ENCODE results near the gene SEC24D.
"Not testable (repeated sequence)": the region's sequence is repeated elsewhere in the genome, so short reads cannot be mapped to it uniquely, and the experiment has no call there.

The SEC24D gene

GRCh38 chr4:118811832-118812231, 24.1 kb downstream of the SEC24D start:
- DNase-seq (ENCODE audit: low spot score): no peak

DNA sequence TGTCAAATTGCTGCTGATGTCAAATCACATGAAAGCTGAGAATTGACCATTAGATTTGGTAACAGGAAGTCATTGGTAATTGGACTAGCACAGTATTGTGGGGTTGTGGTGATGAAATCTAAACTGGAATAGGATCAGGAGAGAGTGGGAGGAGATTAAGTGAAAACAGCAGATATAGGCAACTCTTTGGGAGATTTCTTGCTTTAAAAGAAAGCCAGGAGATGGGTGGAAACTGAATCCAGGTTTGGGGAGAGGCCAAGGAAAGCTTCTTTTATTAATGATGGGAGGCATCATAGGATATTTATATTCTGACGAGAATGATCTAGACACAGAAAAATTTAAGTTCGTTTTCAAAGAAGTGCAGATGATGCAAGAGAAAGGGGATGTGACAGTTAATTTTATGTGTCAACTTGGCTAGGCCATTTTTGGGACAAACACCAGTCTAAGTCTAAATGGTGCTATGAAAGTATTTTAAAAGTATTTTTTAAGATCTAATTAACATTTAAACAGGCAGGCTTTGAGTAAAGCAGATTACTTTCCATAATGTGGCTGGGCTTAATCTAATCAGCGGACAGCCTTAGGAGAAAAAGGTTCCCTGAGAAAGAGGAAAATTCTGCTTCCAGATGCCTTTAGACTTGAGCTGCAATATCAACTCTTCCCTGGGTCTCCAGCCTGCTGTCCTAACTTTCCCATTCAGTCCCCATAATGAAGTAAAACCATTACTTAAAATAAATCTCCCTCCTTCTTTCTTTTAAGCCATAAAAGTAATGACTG, 24.7 kb downstream of the SEC24D start:
- no peak for DNase-seq (ENCODE audit: low spot score)

- DNase-seq (ENCODE audit: low spot score): no peak
Observed at GRCh38 chr4:118807659-118808058, 28.3 kb downstream of the SEC24D start.

- DNase-seq (ENCODE audit: low spot score): no peak
Observed at GRCh38 chr4:118803253-118803652, 32.7 kb downstream of the SEC24D start.

GRCh38 chr4:118801895-118802575, 33.9 kb downstream of the SEC24D start:
- no peak for DNase-seq (ENCODE audit: low spot score)

DNA sequence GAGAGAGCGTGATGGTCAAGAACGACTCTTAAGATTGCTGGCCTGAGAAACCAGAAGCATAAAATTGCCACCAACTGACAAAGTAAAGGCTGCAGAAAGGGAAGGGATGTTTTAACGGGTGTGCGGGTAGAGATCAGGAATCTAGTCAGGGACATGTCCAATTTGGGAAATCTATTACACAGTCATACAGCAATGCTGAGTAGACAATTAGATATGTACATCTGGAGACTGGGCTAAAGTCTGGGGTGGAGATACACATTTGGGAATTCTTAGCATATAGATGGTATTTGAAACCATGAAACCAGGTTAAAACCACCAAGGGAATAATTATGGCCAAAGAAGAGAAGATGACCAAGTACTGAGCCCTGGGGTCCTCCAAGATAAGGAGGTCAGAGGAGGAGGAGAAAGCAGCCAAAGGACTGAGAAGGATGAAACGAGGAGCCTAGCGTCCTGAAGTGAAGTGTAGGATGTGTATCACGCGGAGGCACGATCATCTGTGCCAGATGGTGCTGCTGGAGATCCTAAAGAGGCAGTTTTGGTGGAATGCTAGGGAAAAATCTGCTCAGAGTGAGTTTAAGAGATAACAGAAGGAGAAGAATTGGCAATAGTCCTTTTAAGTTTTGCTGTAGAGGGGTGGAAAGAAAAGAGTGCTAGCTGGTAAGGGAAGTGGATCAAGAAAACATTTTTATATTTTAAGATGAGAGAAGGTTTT, 36.5 kb downstream of the SEC24D start:
- DNase-seq (ENCODE audit: low spot score): no peak

DNA sequence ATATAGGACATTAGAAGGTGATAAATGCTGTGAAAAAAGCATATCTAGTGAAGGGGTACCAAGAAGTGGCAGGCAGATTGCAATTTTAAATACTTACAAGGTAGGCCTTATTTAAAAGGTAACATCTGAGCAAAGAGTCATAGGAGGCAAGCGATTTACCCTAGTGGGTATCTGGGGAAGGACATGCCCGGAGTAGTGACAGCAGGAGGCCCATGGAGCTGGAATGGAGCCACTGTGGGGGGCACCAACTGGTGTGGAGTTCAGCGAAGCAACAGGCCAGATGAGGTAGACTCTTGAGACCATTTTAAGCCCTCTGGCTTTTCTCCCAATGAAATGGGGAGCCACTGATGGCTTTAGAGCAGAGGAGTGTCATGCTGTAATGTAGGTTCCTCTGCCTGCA, 37.3 kb downstream of the SEC24D start:
- no peak for DNase-seq (ENCODE audit: low spot score)

GRCh38 chr4:118797558-118798142, 38.3 kb downstream of the SEC24D start:
- DNase-seq (ENCODE audit: low spot score): no peak

GRCh38 chr4:118791690-118792446, 44.1 kb downstream of the SEC24D start:
- not testable (repeated sequence) for DNase-seq (ENCODE audit: low spot score)

DNA sequence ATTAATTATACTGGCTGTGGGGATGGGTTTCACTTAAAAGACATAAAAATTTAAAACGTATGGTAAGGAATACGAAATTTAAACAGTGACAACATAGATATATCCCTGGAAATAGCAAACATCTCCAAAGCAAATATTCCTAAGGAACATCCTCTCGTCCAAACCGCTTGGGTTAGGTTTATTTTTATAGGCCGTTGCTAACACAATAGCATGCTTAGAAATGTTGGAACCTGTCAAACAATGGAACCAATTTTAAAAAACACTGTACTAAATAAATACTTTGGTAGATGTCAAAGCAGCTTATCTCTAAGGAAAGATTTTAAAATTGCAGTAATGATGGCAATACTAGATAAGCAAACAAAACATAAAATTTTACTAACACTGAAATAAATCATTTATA, 45.4 kb downstream of the SEC24D start:
- no peak for DNase-seq (ENCODE audit: low spot score)

GRCh38 chr4:118788911-118789310, 47.0 kb downstream of the SEC24D start:
- DNase-seq (ENCODE audit: low spot score): no peak

DNA sequence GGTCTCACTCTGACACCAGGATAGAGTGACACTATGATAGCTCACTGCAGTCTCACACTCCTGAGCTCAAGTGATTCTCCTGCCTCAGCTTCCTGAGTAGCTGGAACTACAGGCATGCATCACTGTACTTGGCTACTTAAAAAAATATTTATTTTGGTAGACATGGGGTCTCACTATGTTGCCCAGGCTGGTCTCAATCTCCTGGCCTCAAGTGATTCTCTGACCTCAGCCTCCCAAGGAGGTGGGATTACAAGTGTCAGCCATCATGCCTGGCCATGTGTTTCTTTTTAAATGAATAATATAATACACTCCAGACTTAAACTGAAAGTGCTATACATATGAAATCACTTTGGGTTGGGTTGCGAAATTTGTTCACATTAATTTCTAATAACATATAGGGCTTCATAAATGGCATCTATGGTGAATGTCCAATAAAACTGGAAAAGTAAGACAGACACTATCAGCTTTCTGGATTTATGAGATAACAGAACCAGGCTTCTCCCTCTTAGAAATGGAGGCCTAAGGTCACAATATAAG, 48.0 kb downstream of the SEC24D start:
- DNase-seq (ENCODE audit: low spot score): no peak

DNA sequence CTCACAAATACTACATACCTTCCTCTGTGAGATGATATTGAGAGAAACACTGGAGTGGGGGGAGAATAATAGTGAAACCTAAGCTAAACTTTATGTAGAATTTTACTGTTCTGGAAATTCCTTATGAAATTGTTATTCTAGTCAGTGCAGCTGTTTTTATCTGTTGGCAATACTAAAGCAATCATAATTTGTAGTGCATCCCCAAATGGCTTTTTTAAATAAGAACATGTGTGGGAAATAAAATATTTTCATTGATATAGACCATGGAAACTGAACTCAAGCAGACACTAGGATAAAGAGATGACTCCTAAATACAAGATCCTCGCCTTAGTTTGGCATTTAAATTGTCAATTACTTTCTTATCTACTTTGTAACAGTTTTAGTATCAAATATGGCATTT, 51.1 kb downstream of the SEC24D start:
- DNase-seq (ENCODE audit: low spot score): no peak

DNA sequence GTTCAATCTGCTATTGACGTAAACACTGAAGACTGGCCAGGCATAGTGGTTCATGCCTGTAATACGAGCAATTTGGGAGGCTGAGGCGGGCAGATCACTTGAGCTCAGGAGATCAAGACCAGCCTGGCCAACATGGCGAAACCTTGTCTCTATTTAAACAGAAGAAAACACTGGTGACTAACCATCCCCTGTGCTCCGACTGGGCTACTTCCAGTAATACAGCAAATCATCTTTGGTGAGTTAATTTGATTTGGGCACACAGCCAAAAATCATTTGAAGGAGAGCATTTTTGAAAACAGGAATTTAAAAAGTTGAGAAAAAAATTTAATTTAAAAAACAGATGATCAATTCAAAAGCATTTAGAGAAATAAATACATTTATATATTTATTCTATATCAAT, 52.0 kb downstream of the SEC24D start:
- DNase-seq (ENCODE audit: low spot score): no peak

DNA sequence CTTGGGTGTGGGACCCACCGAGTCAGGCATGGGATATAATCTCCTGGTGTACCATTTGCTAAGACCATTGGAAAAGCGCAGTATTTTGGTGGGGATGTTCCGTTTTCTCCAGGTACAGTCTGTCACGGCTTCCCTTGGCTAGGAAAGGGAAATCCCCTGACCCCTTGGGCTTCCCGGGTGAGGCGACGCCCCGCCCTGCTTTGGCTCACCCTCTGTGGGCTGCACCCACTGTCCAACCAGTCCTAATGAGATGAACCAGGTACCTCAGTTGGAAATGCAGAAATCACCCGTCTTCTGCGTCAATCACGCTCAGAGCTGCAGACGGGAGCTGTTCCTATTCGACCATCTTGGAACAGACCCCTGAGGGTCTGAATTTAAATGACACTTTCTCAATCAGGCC, 53.0 kb downstream of the SEC24D start:
- DNase-seq (ENCODE audit: low spot score): not testable (repeated sequence)

- DNase-seq (ENCODE audit: low spot score): not testable (repeated sequence)
Observed at GRCh38 chr4:118777649-118778048, 58.3 kb downstream of the SEC24D start.

GRCh38 chr4:118776955-118777640, 58.8 kb downstream of the SEC24D start:
- DNase-seq (ENCODE audit: low spot score): not testable (repeated sequence)

GRCh38 chr4:118776157-118776954, 59.6 kb downstream of the SEC24D start:
- DNase-seq (ENCODE audit: low spot score): no peak

- DNase-seq (ENCODE audit: low spot score): no peak
Observed at GRCh38 chr4:118775405-118775804, 60.5 kb downstream of the SEC24D start.

GRCh38 chr4:118774989-118775388, 60.9 kb downstream of the SEC24D start:
- peak; percentile 17 for DNase-seq (ENCODE audit: low spot score)
